GM12801 (cell line): ENCODE measurements around the gene CRYBA1.

ENCODE experiments used
- CTCF ChIP-seq: IDR thresholded peaks from one replicate; pipeline ENCODE4 v1.5.1; 2011; ENCODE audit warnings: control low read depth; ENCODE audit not compliant: insufficient read length; ENCODE audit errors: extremely low read depth

CRYBA1 gene

DNA sequence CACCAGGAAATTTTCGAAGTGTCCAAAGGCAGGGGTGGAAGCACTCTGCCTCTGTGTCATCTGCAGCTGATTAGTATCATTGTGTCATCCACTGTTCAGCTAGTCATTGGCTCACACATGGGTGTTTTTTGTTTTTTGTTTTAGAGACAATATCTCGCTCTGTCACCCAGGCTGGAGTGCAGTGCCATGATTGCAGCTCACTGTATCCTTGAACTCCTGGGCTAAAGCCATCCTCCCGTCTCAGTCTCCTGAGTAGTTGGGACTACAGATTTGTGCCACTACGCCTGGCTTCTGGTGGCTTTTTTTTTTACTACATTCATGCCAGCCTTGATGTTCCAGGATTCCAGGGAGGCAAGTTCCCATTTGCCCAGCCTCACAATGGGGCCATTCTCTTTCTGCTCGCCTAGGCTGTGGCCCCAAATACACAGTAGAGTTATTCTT is 34.0 kb upstream of the CRYBA1 start:
- TF ChIP-seq CTCF = no peak

GRCh38 chr17:29214215-29215146 is 32.2 kb upstream of the CRYBA1 start:
- no peak for TF ChIP-seq CTCF

GRCh38 chr17:29215174-29215573 is 31.5 kb upstream of the CRYBA1 start:
- no peak for TF ChIP-seq CTCF

DNA sequence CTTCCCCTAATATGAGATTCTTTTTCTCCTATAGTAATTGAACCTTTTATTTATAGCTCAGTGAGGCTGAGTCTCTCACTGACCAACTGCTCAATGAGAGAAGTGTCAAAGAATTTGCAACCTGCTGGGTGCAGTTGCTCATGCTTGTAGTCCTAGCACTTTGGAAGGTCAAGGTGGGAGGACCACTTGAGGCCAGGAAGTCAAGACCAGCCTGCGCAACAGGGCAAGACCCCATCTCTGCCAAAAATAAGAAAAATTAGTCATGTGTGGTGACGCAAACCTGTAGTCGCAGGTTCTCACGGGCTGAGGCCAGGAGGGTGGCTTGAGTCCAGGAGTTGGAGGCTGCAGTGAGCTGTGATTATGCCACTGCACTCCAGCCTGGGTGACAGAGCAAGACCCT is 30.9 kb upstream of the CRYBA1 start:
- TF ChIP-seq CTCF = no peak

DNA sequence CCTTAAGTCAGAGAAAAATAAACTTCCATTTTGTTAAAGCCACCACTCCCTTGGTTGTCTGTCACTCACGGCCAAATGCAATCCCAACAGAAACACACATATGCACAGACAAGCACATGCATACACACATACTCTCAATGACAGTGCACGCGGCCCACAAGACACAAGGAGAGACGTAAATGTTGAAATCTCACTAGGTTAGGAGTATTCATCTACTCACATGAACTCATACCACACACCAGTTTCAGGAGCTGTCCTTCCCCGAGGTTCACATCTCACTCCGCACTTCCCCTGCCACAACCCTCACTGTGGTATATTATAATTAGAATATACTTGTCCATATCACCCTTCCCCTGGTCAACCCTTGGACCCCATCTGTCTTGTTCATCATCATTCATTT is 30.5 kb upstream of the CRYBA1 start:
- no peak for TF ChIP-seq CTCF

DNA sequence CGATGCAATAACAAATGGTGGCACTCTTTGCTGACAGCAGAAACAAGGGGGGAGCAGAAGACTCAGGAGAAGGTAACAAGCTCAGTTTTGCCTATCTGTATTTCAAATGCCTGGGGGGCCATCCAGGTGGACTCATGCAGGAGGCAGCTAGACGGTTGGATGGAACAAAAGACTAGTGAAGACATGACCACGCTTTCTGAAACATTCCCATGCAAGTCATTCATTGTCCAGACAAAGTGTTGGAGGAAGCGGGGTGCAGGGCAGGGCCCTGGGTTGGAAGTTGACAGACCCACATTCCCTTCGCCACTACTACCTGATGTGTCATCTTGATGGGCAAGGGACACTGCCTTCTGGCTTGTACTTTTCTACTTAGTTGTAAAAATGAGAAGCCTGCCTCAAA is 29.8 kb upstream of the CRYBA1 start:
- TF ChIP-seq CTCF = no peak

DNA sequence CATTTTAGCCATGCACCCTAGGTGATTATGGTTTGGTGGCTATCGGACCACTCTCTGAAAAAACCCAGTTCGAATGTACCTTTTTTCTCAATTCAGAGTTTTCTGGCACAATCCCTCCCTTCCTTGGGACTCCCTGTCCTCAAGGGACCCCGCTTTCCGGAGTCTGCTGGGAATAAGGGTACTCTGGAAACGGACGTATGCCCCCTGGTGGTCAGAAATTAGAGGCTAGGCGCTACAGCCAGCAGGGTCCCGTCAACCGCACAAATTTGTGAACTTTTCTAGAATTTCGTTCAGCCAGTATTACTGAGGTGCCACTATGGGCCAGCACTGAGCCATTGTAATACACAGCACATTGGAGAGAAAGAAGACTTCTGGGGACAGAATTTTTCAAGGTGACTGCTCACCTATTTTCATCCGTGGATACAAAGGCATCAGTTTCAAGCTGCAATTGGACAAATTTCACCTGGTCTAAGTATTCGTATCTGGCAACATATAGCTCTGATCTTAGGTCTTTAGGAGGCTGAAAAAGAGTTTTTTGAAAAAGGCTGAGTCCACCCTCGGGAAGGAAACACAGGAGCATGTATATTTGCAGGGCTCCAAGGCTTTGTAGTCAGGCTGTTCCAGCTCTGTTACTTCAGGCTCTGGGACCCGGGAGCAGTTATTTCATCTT is 27.1 kb upstream of the CRYBA1 start:
- TF ChIP-seq CTCF = peak; percentile 87
